Brain microvascular endothelial cell (primary cell): ENCODE data around the gene ZPR1.

Experiments
- DNase-seq: peaks from one replicate; pipeline ENCODE4 v3.0.0-alpha.2; 2020
- H3K27ac ChIP-seq: fragments of 250-450 bp; sonication (Bioruptor Pico); 2 replicates; pipeline ENCODE4 v1.5.1; 2020; ENCODE audit warnings: mild to moderate bottlenecking, moderate library complexity
- H3K27me3 ChIP-seq: fragments of 250-450 bp; sonication (Bioruptor Pico); replicated peaks from 2 replicates; pipeline ENCODE4 v1.5.1; 2020; ENCODE audit warnings: mild to moderate bottlenecking
- H3K36me3 ChIP-seq: fragments of 250-450 bp; sonication (Bioruptor Pico); replicated peaks from 2 replicates; pipeline ENCODE4 v1.5.1; 2020; ENCODE audit warnings: mild to moderate bottlenecking
- H3K4me3 ChIP-seq: 2 replicates; pipeline ENCODE4 v1.5.1; 2011; ENCODE audit warnings: low read depth, mild to moderate bottlenecking, control low read depth, low read length, moderate library complexity
- CTCF ChIP-seq: IDR thresholded peaks from 2 replicates; pipeline ENCODE4 v1.5.1; 2011; ENCODE audit warnings: low read depth, mild to moderate bottlenecking, moderate library complexity, low read length, control low read depth, inconsistent platforms; ENCODE audit errors: missing control alignments
- in situ Hi-C: cut with HindIII; loops from 2 replicates; pipeline ENCODE4 v1.10.0; 2017; ENCODE audit warnings: low sequenced_read_pairs, low pct_ligation_motif_present

The ZPR1 gene

GRCh38 chr11:116740741-116741140 is 47.1 kb downstream of the ZPR1 start:
- H3K27me3 ChIP-seq, result no peaks in the 10 kb centered on the region
- no peak for TF ChIP-seq CTCF
- H3K36me3 ChIP-seq, result no peaks in the 10 kb centered on the region
- DNase-seq, result no peak
- no peak overlapping the region for H3K27ac ChIP-seq
- H3K4me3 ChIP-seq, result no peak overlapping the region
- in situ Hi-C loops, result no loop called here

GRCh38 chr11:116738975-116739374 is 48.8 kb downstream of the ZPR1 start:
- H3K27me3 ChIP-seq, result no peaks in the 10 kb centered on the region
- in situ Hi-C loops, result no loop called here
- no peak for DNase-seq
- no peak for TF ChIP-seq CTCF
- no peak overlapping the region for H3K4me3 ChIP-seq
- no peaks in the 10 kb centered on the region for H3K36me3 ChIP-seq
- H3K27ac ChIP-seq, result no peak overlapping the region

- in situ Hi-C loops, result no loop called here
These were observed 51.1 kb downstream of the ZPR1 start for GRCh38 chr11:116736763-116737162.

GRCh38 chr11:116733969-116734508 is 53.8 kb downstream of the ZPR1 start:
- no peak overlapping the region for H3K4me3 ChIP-seq
- no peaks in the 10 kb centered on the region for H3K36me3 ChIP-seq
- in situ Hi-C loops, result no loop called here
- no peak overlapping the region for H3K27ac ChIP-seq
- TF ChIP-seq CTCF, result no peak
- DNase-seq, result no peak
- peaks cover 3% of the 10 kb centered on the region for H3K27me3 ChIP-seq

More at GRCh38 chr11:116736763-116737162, 51.1 kb downstream of the ZPR1 start:
- Histone ChIP-seq H3K27ac (no peak overlapping the region), H3K36me3 (no peaks in the 10 kb centered on the region), H3K4me3 (no peak overlapping the region), H3K27me3 (no peaks in the 10 kb centered on the region)
- peak; percentile 11 for TF ChIP-seq CTCF
- no peak for DNase-seq

GRCh38 chr11:116733043-116733755 is 54.6 kb downstream of the ZPR1 start:
- Histone ChIP-seq H3K36me3 (no peaks in the 10 kb centered on the region), H3K27me3 (peaks cover 3% of the 10 kb centered on the region), H3K27ac (no peak overlapping the region), H3K4me3 (no peak overlapping the region)
- DNase-seq, result no peak
- in situ Hi-C loops, result no loop called here
- TF ChIP-seq CTCF, result no peak
